Hepatocyte (in vitro differentiated cells): ENCODE data around the gene NXNL1. TPM values are rescaled to one million over a fixed set of nuclear protein-coding genes. Genes with fewer than 3 reads are reported as not detected.
"Not testable (repeated sequence)": the region's sequence is repeated elsewhere in the genome, so short reads cannot be mapped to it uniquely, and the experiment has no call there.

Source experiments
- DNase-seq: peaks from one replicate; pipeline ENCODE4 v3.0.0-alpha.2; 2016; ENCODE audit warnings: low spot score
- H2AFZ ChIP-seq: fragments of 200-600 bp; sonication (generic); 2 replicates; pipeline ENCODE4 v1.6.0; 2016; ENCODE audit warnings: antibody characterized with exemption, mild to moderate bottlenecking
- H3K27ac ChIP-seq: fragments of 200-600 bp; sonication (generic); 2 replicates; pipeline ENCODE4 v1.5.1; 2016; ENCODE audit warnings: mild to moderate bottlenecking
- H3K27me3 ChIP-seq: fragments of 200-600 bp; sonication (generic); 2 replicates; pipeline ENCODE4 v1.6.1; 2016
- H3K36me3 ChIP-seq: fragments of 200-600 bp; sonication (generic); replicated peaks from 2 replicates; pipeline ENCODE4 v1.5.1; 2016; ENCODE audit warnings: low read depth; ENCODE audit not compliant: insufficient read depth
- H3K4me1 ChIP-seq: fragments of 200-600 bp; sonication (generic); 2 replicates; pipeline ENCODE4 v1.5.1; 2016; ENCODE audit warnings: mild to moderate bottlenecking, moderate library complexity; ENCODE audit not compliant: insufficient read depth
- H3K4me2 ChIP-seq: fragments of 200-600 bp; sonication (generic); 2 replicates; pipeline ENCODE4 v1.6.0; 2016
- H3K4me3 ChIP-seq: fragments of 200-600 bp; sonication (generic); 2 replicates; pipeline ENCODE4 v1.5.1; 2016; ENCODE audit warnings: mild to moderate bottlenecking
- H3K79me2 ChIP-seq: fragments of 200-600 bp; sonication (generic); 2 replicates; pipeline ENCODE4 v1.6.0; 2017; ENCODE audit warnings: mild to moderate bottlenecking
- H3K9me2 ChIP-seq: fragments of 200-600 bp; sonication (generic); replicated peaks from 2 replicates; pipeline ENCODE4 v1.6.0; 2017; ENCODE audit warnings: mild to moderate bottlenecking; ENCODE audit not compliant: insufficient read depth
- H3K9me3 ChIP-seq: fragments of 200-600 bp; sonication (generic); 2 replicates; pipeline ENCODE4 v1.5.1; 2016; ENCODE audit warnings: low read depth, mild to moderate bottlenecking
- H4K20me1 ChIP-seq: fragments of 200-600 bp; sonication (generic); 2 replicates; pipeline ENCODE4 v1.6.0; 2016; ENCODE audit warnings: mild to moderate bottlenecking; ENCODE audit not compliant: insufficient read depth, poor library complexity, severe bottlenecking
- EZH2 ChIP-seq: fragments of 200-600 bp; sonication (generic); IDR thresholded peaks from 2 replicates; pipeline ENCODE4 v1.6.1; 2016; ENCODE audit warnings: antibody characterized with exemption, mild to moderate bottlenecking, borderline replicate concordance
- EZH2phosphoT487 ChIP-seq: fragments of 200-600 bp; sonication (generic); IDR thresholded peaks from one replicate; pipeline ENCODE4 v1.6.1; 2018; ENCODE audit warnings: antibody characterized with exemption, mild to moderate bottlenecking, low read depth, moderate library complexity; ENCODE audit not compliant: unreplicated experiment, severe bottlenecking
- WGBS: methylation state at CpG from one replicate; pipeline ENCODE4 v1.1.6; 2016; ENCODE audit warnings: low lambda C conversion rate; ENCODE audit errors: missing lambda C conversion rate; 5-methylcytosine and 5-hydroxymethylcytosine counted together
- polyA plus RNA-seq: library from polyadenylated mRNA; unstranded; fragments of >200 nt; fragmentation: Nextera tagmentation; extraction: Ambion mirVana; gene quantifications from 2 replicates; pipeline ENCODE4 v1.2.1, GENCODE V29; 2016
- total RNA-seq: library from RNA; depleted of rRNA; stranded (reverse); fragments of >200 nt; gene quantifications from 2 replicates; pipeline ENCODE4 v1.2.3, GENCODE V29; 2014
- TF ChIP-seq, protein P1 (sequence below): fragments of 200-600 bp; sonication (generic); IDR thresholded peaks from 2 replicates; pipeline ENCODE4 v1.5.1; 2016; ENCODE audit warnings: antibody characterized with exemption, mild to moderate bottlenecking; ENCODE audit not compliant: poor library complexity

NXNL1 gene
- total and polyA plus RNA-seq, 2 experiments from 2014 or later, result not detected

- DNase-seq, result no peak
- Histone ChIP-seq H4K20me1 (no peaks in the 10 kb centered on the region), H3K4me1 (no peaks in the 10 kb centered on the region), H2AFZ (no peak overlapping the region), H3K4me3 (no peak overlapping the region), H3K27me3 (no peaks in the 10 kb centered on the region), H3K4me2 (no peak overlapping the region), H3K9me2 (no peaks in the 10 kb centered on the region), H3K36me3 (no peaks in the 10 kb centered on the region), H3K27ac (no peak overlapping the region), H3K79me2 (peaks cover 2% of the 10 kb centered on the region), H3K9me3 (no peaks in the 10 kb centered on the region)
- TF ChIP-seq EZH2, result no peak
- TF ChIP-seq, protein P1, sequence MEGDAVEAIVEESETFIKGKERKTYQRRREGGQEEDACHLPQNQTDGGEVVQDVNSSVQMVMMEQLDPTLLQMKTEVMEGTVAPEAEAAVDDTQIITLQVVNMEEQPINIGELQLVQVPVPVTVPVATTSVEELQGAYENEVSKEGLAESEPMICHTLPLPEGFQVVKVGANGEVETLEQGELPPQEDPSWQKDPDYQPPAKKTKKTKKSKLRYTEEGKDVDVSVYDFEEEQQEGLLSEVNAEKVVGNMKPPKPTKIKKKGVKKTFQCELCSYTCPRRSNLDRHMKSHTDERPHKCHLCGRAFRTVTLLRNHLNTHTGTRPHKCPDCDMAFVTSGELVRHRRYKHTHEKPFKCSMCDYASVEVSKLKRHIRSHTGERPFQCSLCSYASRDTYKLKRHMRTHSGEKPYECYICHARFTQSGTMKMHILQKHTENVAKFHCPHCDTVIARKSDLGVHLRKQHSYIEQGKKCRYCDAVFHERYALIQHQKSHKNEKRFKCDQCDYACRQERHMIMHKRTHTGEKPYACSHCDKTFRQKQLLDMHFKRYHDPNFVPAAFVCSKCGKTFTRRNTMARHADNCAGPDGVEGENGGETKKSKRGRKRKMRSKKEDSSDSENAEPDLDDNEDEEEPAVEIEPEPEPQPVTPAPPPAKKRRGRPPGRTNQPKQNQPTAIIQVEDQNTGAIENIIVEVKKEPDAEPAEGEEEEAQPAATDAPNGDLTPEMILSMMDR, result no peak
- TF ChIP-seq EZH2phosphoT487, result no peak
- 98% methylated on average over 27 of the region's 27 CpGs for WGBS
Observed at GRCh38 chr19:17500447-17501198, 39.9 kb upstream of the NXNL1 start.

GRCh38 chr19:17499648-17500446 is 39.1 kb upstream of the NXNL1 start:
- DNase-seq, result no peak
- Histone ChIP-seq H3K4me1 (no peaks in the 10 kb centered on the region), H3K4me2 (no peak overlapping the region), H3K4me3 (no peak overlapping the region), H3K9me3 (no peaks in the 10 kb centered on the region), H3K9me2 (no peaks in the 10 kb centered on the region), H3K27ac (peak overlapping the region; percentile 83), H2AFZ (no peak overlapping the region), H3K79me2 (peaks cover 2% of the 10 kb centered on the region), H4K20me1 (no peaks in the 10 kb centered on the region), H3K36me3 (no peaks in the 10 kb centered on the region), H3K27me3 (no peaks in the 10 kb centered on the region)
- TF ChIP-seq, protein P1, result no peak
- TF ChIP-seq EZH2phosphoT487 (no peak), EZH2 (no peak)
- WGBS, result 84% methylated on average over 20 of the region's 21 CpGs

DNA sequence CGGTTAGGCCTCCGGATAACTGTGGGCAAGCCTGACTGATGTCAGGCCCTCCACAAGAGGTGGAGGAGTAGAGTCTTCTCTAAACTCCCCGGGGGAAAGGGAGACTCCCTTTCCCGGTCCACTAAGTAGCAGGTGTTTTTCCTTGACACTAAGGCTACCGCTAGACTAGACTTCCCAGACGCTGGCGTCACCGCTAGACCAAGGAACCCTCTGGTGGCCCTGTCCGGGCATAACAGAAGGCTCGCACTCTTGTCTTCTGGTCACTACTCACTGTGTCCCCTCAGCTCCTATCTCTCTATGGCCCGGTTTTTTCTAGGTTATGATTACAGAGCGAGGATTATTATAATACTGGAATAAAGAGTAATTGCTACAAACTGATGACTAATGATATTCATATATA is 38.3 kb upstream of the NXNL1 start:
- H3K79me2 ChIP-seq, H3K4me2 ChIP-seq, H3K9me3 ChIP-seq, H4K20me1 ChIP-seq, H3K4me1 ChIP-seq, H2AFZ ChIP-seq, DNase-seq, H3K36me3 ChIP-seq, H3K27me3 ChIP-seq, H3K9me2 ChIP-seq, H3K4me3 ChIP-seq: not testable (repeated sequence)
- peak overlapping the region; percentile 83 for H3K27ac ChIP-seq
- 62% methylated on average over 12 of the region's 12 CpGs for WGBS

DNA sequence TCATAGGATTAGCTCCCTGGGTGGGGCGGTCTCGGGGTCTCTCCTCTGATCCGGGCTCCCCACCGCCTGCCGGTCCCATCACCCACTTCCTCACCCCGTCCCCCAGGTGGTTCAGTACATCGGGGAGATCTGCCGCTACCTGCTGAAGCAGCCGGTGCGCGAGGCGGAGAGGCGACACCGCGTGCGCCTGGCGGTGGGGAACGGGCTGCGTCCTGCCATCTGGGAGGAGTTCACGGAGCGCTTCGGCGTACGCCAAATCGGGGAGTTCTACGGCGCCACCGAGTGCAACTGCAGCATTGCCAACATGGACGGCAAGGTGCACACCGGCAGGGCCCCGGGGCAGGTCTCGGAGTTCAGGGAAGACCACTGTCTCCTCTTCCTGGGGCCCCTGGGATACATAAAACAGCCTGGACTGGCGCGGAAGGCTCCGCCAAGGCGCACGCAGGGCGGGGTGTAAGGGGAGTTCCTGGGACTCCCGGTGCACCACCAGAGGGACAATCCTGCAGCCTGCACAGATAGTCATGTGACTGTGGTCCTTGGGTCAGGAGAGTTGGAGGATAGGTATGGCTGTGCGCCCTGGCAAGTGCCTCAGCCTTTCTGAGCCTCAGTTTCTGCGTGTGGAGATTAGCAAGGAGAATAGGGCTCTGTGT is 36.5 kb upstream of the NXNL1 start:
- Histone ChIP-seq H3K4me1 (no peaks in the 10 kb centered on the region), H3K4me3 (no peak overlapping the region), H3K9me3 (no peaks in the 10 kb centered on the region), H3K27ac (no peak overlapping the region), H3K27me3 (no peaks in the 10 kb centered on the region), H3K4me2 (peak overlapping the region; percentile 58), H4K20me1 (no peaks in the 10 kb centered on the region), H3K79me2 (no peaks in the 10 kb centered on the region), H3K36me3 (no peaks in the 10 kb centered on the region), H2AFZ (no peak overlapping the region), H3K9me2 (no peaks in the 10 kb centered on the region)
- no peak for DNase-seq
- no peak for TF ChIP-seq EZH2phosphoT487
- no peak for TF ChIP-seq EZH2
- TF ChIP-seq, protein P1, result no peak
- 75% methylated on average over 36 of the region's 41 CpGs for WGBS
